H9 (cell line): ENCODE measurements around the gene FAT1. TPM values are rescaled to one million over a fixed set of nuclear protein-coding genes. Genes with fewer than 3 reads are reported as not detected.

Source experiments
- DNase-seq: peaks from one replicate; pipeline ENCODE4 v3.0.0-alpha.2; 2017
- H2AFZ ChIP-seq: one replicate; pipeline ENCODE4 v1.6.1; 2013; ENCODE audit warnings: mild to moderate bottlenecking, low read length, control low read depth, moderate library complexity
- H2AK5ac ChIP-seq: 2 replicates; pipeline ENCODE4 v1.6.1; 2013; ENCODE audit warnings: low read length, control low read depth, mixed read lengths; ENCODE audit not compliant: insufficient read length
- H2BK120ac ChIP-seq: one replicate; pipeline ENCODE4 v1.6.1; 2013; ENCODE audit warnings: low read depth, mild to moderate bottlenecking, low read length, control low read depth, inconsistent platforms; ENCODE audit not compliant: poor library complexity, severe bottlenecking
- H2BK12ac ChIP-seq: 2 replicates; pipeline ENCODE4 v1.6.1; 2013; ENCODE audit warnings: low read length, control low read depth, mixed read lengths, low read depth; ENCODE audit not compliant: insufficient read length
- H2BK15ac ChIP-seq: 2 replicates; pipeline ENCODE4 v1.6.1; 2013; ENCODE audit warnings: low read depth, low read length, control low read depth
- H2BK20ac ChIP-seq: one replicate; pipeline ENCODE4 v1.6.1; 2013; ENCODE audit warnings: low read depth, mild to moderate bottlenecking, low read length, control low read depth, inconsistent platforms; ENCODE audit not compliant: poor library complexity, severe bottlenecking
- H2BK5ac ChIP-seq: 2 replicates; pipeline ENCODE4 v1.6.1; 2013; ENCODE audit warnings: low read length, control low read depth, mixed read lengths; ENCODE audit not compliant: insufficient read length
- H3K14ac ChIP-seq: 2 replicates; pipeline ENCODE4 v1.6.1; 2013; ENCODE audit warnings: low read length, control low read depth; ENCODE audit not compliant: insufficient read depth
- H3K18ac ChIP-seq: 2 replicates; pipeline ENCODE4 v1.6.1; 2013; ENCODE audit warnings: low read depth, mild to moderate bottlenecking, mixed read lengths, low read length, control low read depth; ENCODE audit not compliant: insufficient read length
- H3K23ac ChIP-seq: 2 replicates; pipeline ENCODE4 v1.6.1; 2013; ENCODE audit warnings: low read length, control low read depth, mixed read lengths, low read depth; ENCODE audit not compliant: insufficient read length
- H3K23me2 ChIP-seq: 2 replicates; pipeline ENCODE4 v1.6.1; 2013; ENCODE audit warnings: low read depth, mild to moderate bottlenecking, mixed read lengths, low read length, control low read depth; ENCODE audit not compliant: insufficient read length, poor library complexity, severe bottlenecking
- H3K27ac ChIP-seq: 2 replicates; pipeline ENCODE4 v1.5.1; 2013; ENCODE audit warnings: low read length, control low read depth, mixed read lengths, low read depth; ENCODE audit not compliant: insufficient read length
- H3K27me3 ChIP-seq: 2 replicates; pipeline ENCODE4 v1.6.1; 2013; ENCODE audit warnings: low read length, control low read depth, inconsistent platforms; ENCODE audit not compliant: insufficient read depth
- H3K4ac ChIP-seq: 2 replicates; pipeline ENCODE4 v1.6.1; 2013; ENCODE audit warnings: low read depth, mild to moderate bottlenecking, control low read depth, inconsistent platforms, low read length, moderate library complexity
- H3K4me1 ChIP-seq: 2 replicates; pipeline ENCODE4 v1.6.1; 2013; ENCODE audit warnings: low read length, control low read depth, inconsistent platforms; ENCODE audit not compliant: insufficient read depth
- H3K4me2 ChIP-seq: 2 replicates; pipeline ENCODE4 v1.6.1; 2013; ENCODE audit warnings: low read length, control low read depth, mixed read lengths; ENCODE audit not compliant: insufficient read length, insufficient read depth
- H3K56ac ChIP-seq: 2 replicates; pipeline ENCODE4 v1.6.1; 2013; ENCODE audit warnings: low read depth, mild to moderate bottlenecking, mixed read lengths, low read length, control low read depth; ENCODE audit not compliant: insufficient read length
- H3K79me1 ChIP-seq: 2 replicates; pipeline ENCODE4 v1.6.1; 2013; ENCODE audit warnings: low read depth, mild to moderate bottlenecking, moderate library complexity, low read length, control low read depth, inconsistent platforms; ENCODE audit not compliant: insufficient read depth, poor library complexity, severe bottlenecking
- H3K79me2 ChIP-seq: 2 replicates; pipeline ENCODE4 v1.6.1; 2013; ENCODE audit warnings: low read length, control low read depth, inconsistent platforms; ENCODE audit not compliant: insufficient read depth
- H3K9ac ChIP-seq: 2 replicates; pipeline ENCODE4 v1.6.1; 2013; ENCODE audit warnings: low read length, control low read depth, mixed read lengths; ENCODE audit not compliant: insufficient read length; ENCODE audit errors: extremely low read depth
- H3K9me3 ChIP-seq: one replicate; pipeline ENCODE4 v1.6.1; 2013; ENCODE audit warnings: low read depth, low read length, inconsistent platforms; ENCODE audit not compliant: control insufficient read depth
- H3T11ph ChIP-seq: one replicate; pipeline ENCODE4 v1.6.1; 2013; ENCODE audit warnings: mild to moderate bottlenecking, low read length, control low read depth, inconsistent platforms
- H4K20me1 ChIP-seq: one replicate; pipeline ENCODE4 v1.6.1; 2013; ENCODE audit not compliant: control insufficient read depth, insufficient read length, insufficient read depth
- H4K5ac ChIP-seq: 2 replicates; pipeline ENCODE4 v1.6.1; 2013; ENCODE audit warnings: low read depth, mild to moderate bottlenecking, mixed read lengths, low read length, control low read depth; ENCODE audit not compliant: insufficient read length
- H4K8ac ChIP-seq: replicated peaks from 2 replicates; pipeline ENCODE4 v1.6.1; 2013; ENCODE audit warnings: low read length, control low read depth, mixed read lengths, low read depth; ENCODE audit not compliant: insufficient read length
- H4K91ac ChIP-seq: 2 replicates; pipeline ENCODE4 v1.6.1; 2013; ENCODE audit warnings: low read depth, mild to moderate bottlenecking, moderate library complexity, mixed read lengths, low read length, control low read depth; ENCODE audit not compliant: insufficient read length
- H3K27ac Mint-ChIP-seq, 3 experiments: 2 replicates in 2 of 3; 3 replicates in 1 of 3; pipeline ENCODE4 v1.8.0; 2020 to 2021; ENCODE audit warnings: mixed read lengths in 3 of 3, mild to moderate bottlenecking in 1 of 3, moderate library complexity in 1 of 3
- H3K27me3 Mint-ChIP-seq: 2 replicates; pipeline ENCODE4 v1.8.0; 2021; ENCODE audit warnings: low read depth, mild to moderate bottlenecking, moderate library complexity, mixed read lengths
- H3K36me3 Mint-ChIP-seq, 3 experiments: 2 replicates in 2 of 3; 3 replicates in 1 of 3; pipeline ENCODE4 v1.8.0; 2020 to 2021; ENCODE audit warnings: low read depth in 3 of 3, mixed read lengths in 3 of 3; ENCODE audit not compliant: insufficient read depth in 1 of 3
- H3K4me1 Mint-ChIP-seq, 2 experiments: 2 replicates each; pipeline ENCODE4 v1.8.0; 2020; ENCODE audit warnings: mixed read lengths in 2 of 2
- H3K4me3 Mint-ChIP-seq, 2 experiments: 2 replicates in 1 of 2; 3 replicates in 1 of 2; pipeline ENCODE4 v1.8.0; 2020 to 2021; ENCODE audit warnings: mild to moderate bottlenecking in 2 of 2, mixed read lengths in 2 of 2, moderate library complexity in 1 of 2
- H3K9me3 Mint-ChIP-seq, 2 experiments: 2 replicates in 1 of 2; 3 replicates in 1 of 2; pipeline ENCODE4 v1.8.0; 2020; ENCODE audit warnings: mild to moderate bottlenecking in 2 of 2, mixed read lengths in 2 of 2, moderate library complexity in 1 of 2
- WGBS: extraction: QIAGEN DNeasy Blood & Tissue Kit; methylation state at CpG from one replicate; pipeline ENCODE4 v1.1.7; 2013; ENCODE audit warnings: missing lambda C conversion rate, low lambda C conversion rate, mixed read lengths; ENCODE audit not compliant: insufficient read length; ENCODE audit errors: extremely low coverage; 5-methylcytosine and 5-hydroxymethylcytosine counted together
- total RNA-seq: library from RNA; stranded (reverse); gene quantifications from 2 replicates; pipeline ENCODE4 v1.2.1, GENCODE V29; 2021
- TF ChIP-seq, protein P1 (sequence below): fragments of 200-600 bp; sonication (generic); conservative IDR thresholded peaks from 3 replicates; pipeline ENCODE4 v1.8.0; 2021; ENCODE audit warnings: antibody characterized with exemption, mild to moderate bottlenecking

Gene FAT1
- total RNA-seq, 1 experiment from 2014 or later = 173 TPM

DNA sequence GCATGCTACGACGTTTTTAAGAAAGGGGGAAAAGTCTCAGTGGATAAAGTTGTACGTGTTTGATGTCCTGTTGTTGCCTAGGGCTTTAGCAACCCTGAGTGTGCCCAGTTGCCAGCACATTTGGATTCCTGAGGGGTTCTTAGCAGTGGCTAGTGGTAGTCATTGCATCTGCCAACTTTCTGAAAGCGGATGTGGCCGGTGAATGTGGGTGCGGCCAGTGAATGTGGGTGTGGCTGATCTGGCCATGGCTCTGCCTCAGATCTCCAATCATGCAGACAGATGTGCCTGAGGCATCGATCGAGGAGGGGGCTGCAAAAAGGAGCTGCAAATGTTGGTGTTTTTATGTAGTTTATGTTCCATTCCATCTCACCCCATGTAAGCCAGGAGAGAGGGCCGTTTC lies 41.5 kb upstream of the FAT1 start:
- no peak overlapping the region for H3K4ac ChIP-seq
- no CpG with 5 or more reads among the region's 9 CpGs for WGBS
- no peak overlapping the region for H3T11ph ChIP-seq
- H4K91ac ChIP-seq = no peak overlapping the region
- H3K27me3 Mint-ChIP-seq = no peaks in the 10 kb centered on the region
- no peak overlapping the region for H2BK20ac ChIP-seq
- H3K18ac ChIP-seq = no peak overlapping the region
- H2BK15ac ChIP-seq = no peak overlapping the region
- H3K9me3 ChIP-seq = no peaks in the 10 kb centered on the region
- no peak overlapping the region for H3K4me2 ChIP-seq
- no peak overlapping the region for H3K4me3 Mint-ChIP-seq
- H2AFZ ChIP-seq = no peak overlapping the region
- H3K4me1 ChIP-seq = no peaks in the 10 kb centered on the region
- no peaks in the 10 kb centered on the region for H3K79me1 ChIP-seq
- H4K5ac ChIP-seq = no peak overlapping the region
- no peaks in the 10 kb centered on the region for H3K36me3 Mint-ChIP-seq
- H3K27me3 ChIP-seq = no peaks in the 10 kb centered on the region
- no peaks in the 10 kb centered on the region for H4K20me1 ChIP-seq
- no peak overlapping the region for H3K23ac ChIP-seq
- H3K4me1 Mint-ChIP-seq = peaks cover 6 to 10% of the 10 kb centered on the region in 2 experiments
- H2BK12ac ChIP-seq = no peak overlapping the region
- no peak overlapping the region for H3K56ac ChIP-seq
- H2BK5ac ChIP-seq = no peak overlapping the region
- H3K9ac ChIP-seq = no peak overlapping the region
- no peak overlapping the region for H3K27ac Mint-ChIP-seq
- no peaks in the 10 kb centered on the region for H3K79me2 ChIP-seq
- no peaks in the 10 kb centered on the region; a peak in 1 of 5 replicates for H3K9me3 Mint-ChIP-seq
- H3K14ac ChIP-seq = no peak overlapping the region
- no peak overlapping the region for H2BK120ac ChIP-seq
- TF ChIP-seq, protein P1, sequence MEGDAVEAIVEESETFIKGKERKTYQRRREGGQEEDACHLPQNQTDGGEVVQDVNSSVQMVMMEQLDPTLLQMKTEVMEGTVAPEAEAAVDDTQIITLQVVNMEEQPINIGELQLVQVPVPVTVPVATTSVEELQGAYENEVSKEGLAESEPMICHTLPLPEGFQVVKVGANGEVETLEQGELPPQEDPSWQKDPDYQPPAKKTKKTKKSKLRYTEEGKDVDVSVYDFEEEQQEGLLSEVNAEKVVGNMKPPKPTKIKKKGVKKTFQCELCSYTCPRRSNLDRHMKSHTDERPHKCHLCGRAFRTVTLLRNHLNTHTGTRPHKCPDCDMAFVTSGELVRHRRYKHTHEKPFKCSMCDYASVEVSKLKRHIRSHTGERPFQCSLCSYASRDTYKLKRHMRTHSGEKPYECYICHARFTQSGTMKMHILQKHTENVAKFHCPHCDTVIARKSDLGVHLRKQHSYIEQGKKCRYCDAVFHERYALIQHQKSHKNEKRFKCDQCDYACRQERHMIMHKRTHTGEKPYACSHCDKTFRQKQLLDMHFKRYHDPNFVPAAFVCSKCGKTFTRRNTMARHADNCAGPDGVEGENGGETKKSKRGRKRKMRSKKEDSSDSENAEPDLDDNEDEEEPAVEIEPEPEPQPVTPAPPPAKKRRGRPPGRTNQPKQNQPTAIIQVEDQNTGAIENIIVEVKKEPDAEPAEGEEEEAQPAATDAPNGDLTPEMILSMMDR = no peak
- no peak overlapping the region for H4K8ac ChIP-seq
- peak; percentile 52 for DNase-seq
- H3K27ac ChIP-seq = no peak overlapping the region
- H2AK5ac ChIP-seq = no peak overlapping the region
- no peaks in the 10 kb centered on the region for H3K23me2 ChIP-seq
